HG02884 (cell line): ENCODE data around the gene DMRT3.

ENCODE experiments used
- ATAC-seq: cut with Tn5 transposase; IDR thresholded peaks from one replicate; pipeline ENCODE4 v1.9.1; 2021; ENCODE audit warnings: mild to moderate bottlenecking, moderate library complexity; ENCODE audit not compliant: unreplicated experiment

The DMRT3 gene

DNA sequence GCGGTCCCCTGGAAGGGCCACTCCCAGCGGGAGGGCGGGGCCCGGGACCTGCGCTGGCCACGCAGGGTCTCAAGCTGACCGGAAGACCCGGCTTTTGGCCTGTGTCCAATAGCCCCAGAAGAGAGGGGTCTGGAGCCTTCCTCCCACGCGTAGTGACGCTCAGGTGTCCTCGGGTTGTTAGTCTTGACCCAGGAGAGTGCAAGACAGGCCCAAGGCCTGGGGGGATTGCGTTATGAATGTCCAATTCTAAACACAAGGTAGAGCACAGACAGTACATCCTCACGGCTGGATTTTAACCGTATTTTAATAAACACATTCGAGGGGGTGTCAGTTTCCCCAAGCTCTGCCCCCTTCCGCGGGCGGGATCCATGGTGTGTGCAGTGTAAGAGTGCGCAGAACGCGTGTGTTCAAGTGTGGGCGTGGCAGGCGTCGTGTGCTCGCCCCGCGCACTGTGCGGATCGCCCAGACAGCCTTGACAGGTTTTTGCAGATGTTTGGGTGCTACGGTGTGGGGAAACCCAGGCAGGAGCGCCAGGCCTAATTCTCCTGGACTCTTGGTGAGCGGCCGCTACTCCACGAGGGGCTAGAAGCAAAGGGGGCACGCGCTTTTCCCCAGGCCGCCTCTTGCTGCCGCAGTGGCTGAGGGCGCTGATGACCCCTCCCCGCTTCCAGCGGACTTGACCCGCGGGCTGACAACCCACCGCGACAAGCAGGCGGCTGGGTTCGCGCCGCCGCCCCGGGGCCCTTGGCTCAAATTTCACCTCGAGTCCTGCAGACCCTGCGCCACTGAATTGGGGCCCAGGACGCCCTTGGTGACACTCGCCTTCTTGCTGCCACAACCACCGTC, 6.1 kb upstream of the DMRT3 start:
- no peak for ATAC-seq

DNA sequence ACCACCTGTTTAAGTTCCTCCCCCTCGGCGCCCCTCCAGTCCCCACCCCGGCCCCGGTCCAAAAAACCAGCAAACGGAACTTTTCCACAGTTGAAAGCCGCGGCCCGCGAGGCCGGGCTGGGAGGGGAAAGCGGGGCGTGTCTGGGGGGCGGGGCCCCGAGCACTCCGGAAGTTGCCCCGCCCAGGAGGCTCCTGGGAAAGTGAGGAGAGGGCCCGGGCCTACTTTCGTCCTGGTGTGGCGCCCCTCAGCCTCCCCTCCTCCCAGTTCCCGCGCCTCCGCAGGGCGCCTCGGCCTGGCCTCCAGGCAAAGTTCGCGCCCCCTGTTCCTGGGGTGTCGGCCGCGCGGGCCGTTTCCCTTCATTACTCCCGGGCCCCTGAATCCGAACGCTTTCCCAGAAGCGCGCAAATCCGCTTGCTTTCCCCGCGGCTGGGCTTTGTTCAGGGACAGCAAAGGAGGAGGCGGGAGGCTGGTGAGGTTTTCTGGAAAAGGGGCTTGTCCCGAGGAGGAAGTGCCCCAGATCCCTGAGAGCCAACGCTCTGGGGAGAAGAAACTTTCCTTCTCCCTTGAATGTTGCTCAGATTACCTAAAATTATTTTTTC, 4.5 kb upstream of the DMRT3 start:
- ATAC-seq: no peak

DNA sequence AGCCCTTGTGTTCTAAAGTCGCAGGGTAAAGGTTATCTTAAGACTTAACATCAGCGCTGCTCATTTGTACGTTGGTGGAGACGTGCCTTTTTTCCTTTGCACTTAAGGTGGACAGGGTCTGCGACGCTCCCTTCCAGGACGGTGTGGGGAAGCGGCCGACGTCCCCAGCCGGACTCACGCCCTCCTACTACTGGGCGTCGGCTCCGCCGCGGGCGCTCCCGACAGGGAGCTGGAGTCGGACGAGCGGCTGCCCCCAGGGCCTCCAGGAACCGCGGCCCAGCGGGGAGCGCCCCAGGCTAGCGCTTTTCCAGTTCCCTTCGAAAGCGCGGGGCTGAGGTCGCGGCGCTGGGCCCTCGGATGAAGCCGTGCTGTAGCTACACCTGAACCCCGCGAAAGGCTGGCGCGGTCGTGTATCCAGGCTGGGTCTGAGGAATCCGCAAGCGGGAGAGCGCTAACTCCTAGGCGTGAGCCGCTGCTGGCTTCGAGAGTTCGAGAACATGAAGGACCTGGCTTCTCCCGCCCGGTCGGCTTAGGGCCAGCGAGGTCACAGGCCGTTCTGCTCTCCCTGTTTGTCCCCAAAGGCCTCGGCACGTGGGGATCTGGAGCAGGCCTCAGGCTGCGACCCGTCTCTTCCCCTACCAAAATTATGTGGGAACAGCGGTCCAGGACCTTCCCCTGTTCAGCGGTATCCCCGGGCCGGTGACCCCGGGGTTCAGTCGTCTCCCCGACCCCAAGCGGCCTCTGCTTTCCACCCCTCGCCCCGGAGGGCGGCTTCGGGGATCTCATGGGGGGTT, 3.8 kb upstream of the DMRT3 start:
- no peak for ATAC-seq

DNA sequence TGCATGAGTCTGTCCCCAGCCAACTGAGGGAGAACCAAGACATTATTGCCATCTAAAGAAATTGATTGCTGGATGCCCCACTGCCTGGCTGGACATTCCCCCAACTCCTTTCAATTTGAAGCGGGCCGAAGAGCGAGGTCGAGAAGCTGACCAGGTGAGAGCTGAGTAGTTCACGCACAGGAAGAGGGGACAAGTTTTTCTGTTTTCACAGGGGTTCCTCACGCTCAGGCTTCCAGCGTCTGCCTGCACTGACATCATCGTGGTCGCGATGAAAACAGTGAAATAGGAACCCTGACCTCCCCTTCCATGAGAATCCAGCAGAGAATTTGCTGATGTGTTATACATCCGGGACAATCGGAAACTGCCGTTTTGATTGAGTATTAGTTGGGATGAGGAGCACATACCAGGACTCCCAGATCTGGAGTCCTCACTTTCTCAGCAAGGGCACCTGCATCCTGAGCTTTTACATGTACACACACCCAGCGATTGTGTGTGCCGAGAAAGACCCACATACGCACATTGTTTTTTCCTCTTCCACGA, 3.1 kb upstream of the DMRT3 start:
- ATAC-seq: no peak

DNA sequence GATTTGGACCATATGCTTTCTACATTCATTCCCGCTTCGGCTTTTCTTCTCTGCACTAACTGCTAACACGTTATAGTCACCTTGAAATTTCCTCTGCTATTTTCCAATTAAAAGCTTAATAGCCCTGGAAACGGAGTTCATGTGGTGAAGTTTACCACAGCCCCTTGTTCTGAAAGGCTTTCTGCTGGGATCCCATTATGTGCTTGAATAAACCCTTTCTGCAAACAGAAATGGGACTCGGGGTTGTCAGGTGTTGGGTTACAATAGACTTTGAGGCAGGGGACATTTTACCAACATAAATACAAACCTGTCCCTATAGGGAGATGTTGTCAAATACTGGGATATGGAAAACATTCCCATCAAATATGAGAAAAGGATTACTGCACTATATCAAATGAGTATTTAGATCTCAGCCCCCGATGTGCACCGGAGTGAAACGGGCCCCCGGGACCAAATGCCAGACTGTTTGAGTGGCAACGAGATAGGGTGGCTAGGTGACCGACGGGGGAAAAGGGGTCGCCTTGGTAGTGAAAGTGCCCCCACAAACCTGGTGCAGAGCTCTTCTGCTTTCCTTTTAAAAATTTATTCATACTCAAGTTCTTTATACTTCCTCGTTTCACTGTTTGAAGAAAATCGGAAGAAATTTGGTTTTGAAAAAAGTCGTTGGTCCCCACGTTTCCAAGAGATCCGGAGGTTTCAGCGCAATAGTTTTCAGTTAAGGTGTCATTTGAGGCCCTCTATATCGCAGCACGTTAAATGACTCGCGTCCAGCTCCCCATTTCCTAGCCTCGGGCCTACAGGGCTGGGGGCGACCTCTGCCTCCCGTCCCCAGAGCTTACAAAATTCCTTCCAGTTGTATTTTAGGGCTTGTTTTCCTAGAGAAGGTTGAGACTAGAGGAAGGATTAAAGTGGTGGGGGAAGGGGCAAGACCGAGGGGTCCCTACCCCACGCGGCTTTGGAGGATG, 2.1 kb upstream of the DMRT3 start:
- ATAC-seq: no peak

DNA sequence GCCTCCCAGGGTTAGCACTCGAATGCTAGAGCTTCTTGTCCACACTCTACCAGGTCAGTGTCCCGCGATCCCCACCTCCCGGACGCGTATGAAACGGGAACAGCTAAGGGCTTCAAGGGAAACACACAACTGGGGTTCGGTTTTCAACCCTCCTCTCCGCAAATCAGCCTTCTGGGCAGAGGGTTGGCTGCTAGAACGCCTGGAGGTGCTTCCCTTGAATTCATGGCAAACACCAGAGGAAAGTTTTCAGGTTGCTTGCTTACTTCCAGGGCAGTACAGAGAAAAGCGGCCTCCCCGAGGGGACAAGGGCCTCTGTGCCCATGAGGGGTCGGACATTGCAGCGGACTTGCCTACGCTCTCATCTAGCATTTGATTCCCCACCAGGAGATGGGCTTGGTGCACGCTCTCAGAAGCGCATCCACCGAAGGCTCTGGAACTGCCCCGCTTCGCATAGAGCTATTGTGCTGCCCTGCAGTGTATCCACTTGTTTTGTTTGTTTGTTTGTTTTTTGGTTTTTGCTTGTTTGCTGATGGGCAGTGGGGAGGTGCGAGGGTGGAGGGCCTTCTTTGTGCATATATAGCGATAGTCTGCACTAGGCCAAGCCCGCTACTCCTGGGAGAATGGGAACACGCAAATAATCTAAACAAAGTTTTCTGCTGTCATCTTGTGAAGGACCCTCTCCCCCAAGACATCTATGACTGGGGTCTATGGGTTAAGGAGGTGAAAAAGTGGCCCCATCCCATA, 1.3 kb upstream of the DMRT3 start:
- ATAC-seq: no peak

DNA sequence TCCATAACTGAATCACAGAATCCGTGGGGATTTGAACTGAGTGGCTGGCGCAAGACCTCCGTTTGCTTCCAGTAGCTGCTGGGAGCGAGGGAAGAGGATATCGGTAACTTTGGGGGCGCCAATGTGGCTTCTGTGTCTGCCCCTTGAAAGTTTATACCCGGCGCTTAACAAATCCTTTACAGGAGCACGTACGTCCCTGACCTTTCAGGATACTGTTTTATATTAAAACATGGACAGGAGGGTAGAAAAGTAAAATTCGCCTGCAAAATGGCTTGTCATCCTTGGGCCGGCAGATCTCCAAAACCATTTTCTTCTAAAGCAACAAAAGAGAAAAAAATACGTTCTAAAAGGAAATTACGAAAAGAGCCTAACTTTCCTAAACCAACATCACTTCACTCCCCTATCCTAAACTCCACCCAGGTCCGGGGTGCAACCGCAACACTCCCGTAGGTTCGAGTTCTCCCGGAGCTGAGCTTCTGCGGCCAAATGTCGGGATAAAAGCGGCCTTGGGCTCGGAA, 656 bp upstream of the DMRT3 start:
- ATAC-seq: no peak

DNA sequence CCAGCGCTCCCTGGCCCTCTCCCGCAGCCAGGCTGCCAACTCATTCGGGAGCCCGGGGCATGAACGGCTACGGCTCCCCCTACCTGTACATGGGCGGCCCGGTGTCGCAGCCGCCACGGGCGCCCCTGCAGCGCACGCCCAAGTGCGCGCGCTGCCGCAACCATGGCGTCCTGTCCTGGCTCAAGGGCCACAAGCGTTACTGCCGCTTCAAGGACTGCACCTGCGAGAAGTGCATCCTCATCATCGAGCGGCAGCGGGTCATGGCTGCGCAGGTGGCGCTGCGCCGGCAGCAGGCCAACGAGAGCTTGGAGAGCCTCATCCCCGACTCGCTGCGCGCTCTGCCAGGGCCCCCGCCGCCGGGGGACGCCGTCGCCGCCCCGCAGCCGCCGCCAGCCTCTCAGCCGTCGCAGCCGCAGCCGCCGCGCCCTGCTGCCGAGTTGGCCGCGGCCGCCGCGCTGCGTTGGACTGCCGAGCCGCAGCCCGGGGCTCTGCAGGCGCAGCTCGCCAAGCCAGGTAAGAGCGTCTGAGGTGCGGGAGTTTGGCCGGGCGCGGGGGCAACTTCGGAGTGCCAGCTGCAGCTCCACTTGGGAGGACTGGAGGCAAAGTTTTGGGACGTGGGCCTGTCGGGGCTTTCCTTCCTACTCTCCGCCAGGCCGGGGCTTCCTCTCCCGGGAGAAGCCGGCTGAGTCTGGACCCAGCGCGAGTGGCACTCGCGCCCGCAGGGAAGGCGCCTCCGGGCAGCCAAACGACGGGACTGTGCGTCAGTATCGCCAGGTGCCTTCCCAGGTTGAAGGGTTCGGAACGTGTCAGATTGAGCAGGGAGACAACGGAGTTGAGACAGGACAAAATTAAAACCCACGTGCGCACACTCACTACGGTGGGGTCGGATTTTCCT, 735 bp downstream of the DMRT3 start:
- no peak for ATAC-seq

DNA sequence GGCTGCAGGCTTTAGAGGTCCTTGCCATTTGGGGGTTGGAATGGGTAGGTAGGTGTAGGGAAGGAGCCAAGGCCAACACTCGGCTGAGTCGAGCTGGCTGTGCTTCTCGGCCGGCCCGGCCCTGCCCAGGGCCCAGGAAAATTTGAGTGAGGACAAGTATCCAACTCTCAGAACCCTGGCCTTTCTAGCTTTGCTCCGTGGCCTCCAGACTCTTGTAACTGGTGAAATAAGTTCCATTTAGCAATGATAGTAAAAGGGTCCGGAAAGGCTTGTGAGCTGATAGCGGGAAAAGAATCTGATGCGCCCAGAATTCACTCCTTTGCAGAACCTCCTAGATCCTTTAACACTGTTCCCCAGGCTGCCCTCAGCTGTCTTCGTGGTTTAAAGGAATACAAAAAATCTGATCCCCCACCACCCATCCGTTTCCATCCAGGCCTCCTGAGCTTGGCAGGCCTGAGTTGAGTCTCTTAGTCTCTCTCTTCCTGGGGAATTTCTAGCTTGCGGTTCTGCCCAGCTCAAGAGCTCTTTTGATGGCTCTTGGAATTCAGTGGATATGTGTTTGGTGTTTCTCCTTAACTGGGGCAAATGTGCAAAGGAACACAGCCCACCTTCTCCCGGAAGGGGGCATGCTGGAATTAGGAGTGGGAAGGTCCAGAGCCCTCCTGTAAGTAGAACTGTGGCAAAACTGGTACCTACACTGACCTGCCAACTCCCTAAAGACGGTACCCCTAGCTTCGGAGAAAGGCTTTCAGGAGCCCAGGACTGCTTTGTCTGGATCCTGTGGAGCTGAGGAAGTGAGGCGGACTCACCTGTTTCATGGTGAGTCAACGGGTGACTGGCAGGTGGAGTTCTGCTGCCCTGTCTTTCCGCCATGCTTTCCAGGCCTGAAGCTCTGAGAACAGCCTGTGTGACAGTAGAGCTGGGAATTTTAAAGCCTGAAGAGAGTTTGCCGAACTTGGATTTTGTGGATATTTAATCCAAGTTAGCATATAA, 1.7 kb downstream of the DMRT3 start:
- no peak for ATAC-seq

DNA sequence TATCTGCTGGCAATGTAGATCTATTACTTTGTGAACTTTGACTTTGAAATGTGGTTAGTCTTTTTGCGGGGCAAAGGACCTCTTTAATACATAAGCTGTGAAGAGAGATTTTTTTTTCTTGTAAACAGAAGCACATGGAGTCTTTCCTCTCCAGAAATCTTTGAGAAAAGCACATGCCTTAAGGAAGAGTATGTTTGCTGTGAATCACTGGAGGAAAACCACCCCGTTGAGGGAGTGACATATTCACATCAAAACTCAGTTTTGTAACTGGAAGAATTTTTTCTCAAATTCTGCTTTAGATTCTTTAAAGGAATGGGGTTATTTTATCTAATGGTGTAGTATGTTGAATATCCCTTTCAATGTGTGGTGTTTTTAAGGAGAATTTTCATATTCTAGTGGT, 3.5 kb downstream of the DMRT3 start:
- no peak for ATAC-seq

DNA sequence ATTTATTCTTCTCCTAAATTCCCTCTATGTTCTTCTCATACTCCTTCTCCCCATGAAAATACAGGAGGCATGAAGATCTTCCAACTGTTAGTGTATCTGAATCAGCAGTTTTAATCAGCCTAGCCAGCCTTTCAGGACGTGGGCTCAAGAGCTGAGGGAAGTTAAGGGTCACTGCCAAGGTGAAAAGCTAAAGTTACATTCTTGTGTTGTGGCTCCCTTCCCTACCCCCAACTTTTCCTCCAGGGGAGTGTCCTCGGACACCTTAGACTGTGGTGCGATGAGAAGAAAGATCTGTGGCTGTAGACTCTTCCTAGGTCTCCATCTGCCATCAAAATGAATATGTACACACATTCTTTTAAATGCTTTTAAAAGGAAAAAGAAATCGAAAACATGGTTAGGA, 4.2 kb downstream of the DMRT3 start:
- no peak for ATAC-seq

DNA sequence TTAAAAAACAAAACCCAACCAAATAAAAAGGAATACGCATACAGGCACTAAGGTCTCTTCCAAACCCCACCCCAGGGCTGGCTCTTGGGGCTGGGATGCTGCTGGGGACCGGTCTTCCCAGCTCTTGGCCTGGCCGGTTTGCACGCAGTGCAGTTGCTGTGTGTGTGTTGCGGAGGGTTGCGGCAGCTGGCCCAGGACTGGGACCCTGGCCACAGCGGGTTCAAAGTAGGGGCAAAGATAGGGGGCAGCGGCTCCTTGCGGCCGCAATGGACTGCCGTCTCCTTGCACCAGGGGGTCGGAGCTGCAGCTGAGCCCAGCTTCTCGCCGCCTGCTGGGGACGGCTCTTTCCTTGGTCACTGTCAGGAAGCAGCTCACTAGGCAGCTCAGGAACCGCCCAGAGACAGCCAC, 5.0 kb downstream of the DMRT3 start:
- no peak for ATAC-seq

DNA sequence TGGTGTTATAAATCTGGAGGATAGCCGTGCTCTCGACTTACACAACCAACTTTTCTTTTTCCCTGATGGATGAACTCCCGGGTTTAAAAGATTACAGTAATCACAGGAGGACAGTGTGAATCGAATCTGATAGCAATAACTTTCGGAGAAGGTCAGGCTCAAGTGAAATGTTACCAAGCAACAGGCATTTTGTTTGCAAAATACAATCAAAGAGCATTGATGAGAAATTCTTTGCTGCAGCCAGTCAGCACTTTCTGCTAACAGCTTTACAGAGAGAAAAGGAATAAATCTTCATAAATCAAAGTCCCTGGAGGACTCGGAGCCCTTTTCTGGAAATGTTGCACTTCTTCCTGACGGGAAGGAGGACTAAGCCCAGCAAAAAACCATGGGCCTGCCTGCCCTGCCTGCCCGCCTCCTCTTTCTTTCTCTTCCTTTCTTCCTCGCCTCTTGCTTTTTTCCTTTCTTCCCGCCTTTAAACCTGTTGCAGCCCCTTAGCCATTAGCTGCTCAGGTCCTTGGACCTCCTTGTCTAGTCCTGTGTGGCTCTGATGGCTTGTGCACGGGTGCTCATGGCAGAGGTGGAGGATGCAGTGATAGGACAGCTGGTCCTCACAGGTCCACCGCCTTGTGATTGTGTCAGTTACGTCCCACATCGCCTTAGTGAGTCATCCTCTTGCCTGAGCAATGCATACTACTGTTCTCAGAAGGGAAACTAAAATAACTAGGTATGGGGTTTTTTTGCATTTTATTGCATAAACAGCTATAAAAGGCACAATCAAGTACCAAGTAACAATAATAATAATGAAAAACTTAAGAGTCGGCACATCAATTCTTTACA, 6.2 kb downstream of the DMRT3 start:
- no peak for ATAC-seq

DNA sequence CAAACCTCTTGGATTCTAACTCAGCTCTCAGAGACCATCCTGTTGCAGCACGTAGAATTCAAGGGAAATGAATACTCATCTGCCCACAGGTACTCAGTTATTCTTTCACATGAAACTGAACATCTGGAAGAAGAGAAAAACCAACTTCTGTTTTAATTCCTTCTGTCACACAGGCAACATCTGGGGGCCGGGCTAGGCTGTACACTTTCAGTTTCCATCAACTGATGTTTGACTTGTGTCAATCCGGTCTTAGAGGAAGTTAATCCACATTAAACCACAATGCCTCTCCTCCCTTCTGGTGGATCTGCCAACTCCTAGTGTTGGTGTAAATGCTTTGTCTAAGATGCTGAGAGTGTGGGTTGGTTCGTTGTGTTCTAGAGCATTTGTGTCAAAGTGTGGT, 17.6 kb downstream of the DMRT3 start:
- no peak for ATAC-seq

DNA sequence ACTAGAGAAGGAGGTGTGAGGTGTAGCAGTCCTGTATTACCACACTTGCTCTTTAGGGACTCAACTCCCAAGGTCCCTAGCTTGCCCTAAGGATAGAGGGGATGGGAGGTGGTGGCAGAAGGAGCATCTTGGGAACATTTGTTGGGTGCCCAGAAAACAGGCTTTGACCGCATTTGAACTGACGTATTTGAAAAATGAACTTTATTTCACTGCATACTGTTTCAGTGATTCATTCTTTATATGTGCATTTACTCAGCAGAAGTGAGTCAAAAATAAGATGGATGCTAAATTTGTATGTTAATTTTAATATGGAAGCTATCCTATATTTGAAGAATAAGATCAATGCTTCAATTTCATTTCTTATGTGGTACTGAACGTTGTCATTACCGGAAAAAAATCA, 18.7 kb downstream of the DMRT3 start:
- ATAC-seq: no peak

DNA sequence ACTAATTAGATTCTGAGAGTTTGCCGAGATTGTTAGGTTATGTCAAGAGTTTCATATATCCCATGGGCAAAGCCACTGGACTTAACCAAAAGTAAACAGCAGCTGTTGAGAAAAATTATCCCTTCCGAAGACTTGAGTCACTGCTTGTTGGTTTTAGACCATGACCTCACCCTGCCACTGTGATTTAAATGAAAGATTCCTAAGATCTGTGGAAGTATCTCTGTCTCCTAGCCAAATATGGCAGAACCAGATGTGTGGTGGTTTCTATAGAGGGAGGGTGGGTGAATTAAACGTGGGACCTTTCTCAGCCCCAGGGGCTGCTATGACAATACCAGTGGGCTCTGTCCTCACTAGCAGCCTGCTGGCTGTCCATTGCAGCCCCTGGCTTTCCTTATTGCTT, 19.3 kb downstream of the DMRT3 start:
- no peak for ATAC-seq
